DND-41 (cell line): ENCODE results near the gene ZNF500.

Experiments
- EZH2 ChIP-seq: IDR thresholded peaks from 3 replicates; pipeline ENCODE4 v1.6.1; 2012; ENCODE audit warnings: borderline replicate concordance, low read depth, mild to moderate bottlenecking, moderate library complexity, low read length, inconsistent platforms; ENCODE audit not compliant: severe bottlenecking
- TF ChIP-seq, protein P1 (sequence below): IDR thresholded peaks from 2 replicates; pipeline ENCODE4 v1.5.1; 2012; ENCODE audit warnings: borderline replicate concordance, low read length, moderate library complexity, mild to moderate bottlenecking; ENCODE audit not compliant: poor library complexity, severe bottlenecking; ENCODE audit errors: extremely low read depth

DNA sequence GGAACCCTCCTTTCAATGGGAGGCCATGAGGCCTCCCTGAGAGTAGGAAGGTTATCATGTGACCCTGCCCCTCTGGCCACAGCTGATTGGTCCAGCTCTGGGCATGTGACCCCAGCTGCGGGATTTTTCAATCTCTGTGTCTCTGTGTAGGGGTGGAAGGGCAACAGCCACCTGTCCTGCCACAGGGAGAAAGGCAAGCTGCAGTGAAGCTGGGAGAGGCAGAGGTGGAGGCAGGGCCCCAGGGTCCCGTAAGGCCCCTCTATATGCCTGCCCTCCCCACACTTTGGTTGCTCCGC lies 21.7 kb downstream of the ZNF500 start:
- TF ChIP-seq, protein P1, sequence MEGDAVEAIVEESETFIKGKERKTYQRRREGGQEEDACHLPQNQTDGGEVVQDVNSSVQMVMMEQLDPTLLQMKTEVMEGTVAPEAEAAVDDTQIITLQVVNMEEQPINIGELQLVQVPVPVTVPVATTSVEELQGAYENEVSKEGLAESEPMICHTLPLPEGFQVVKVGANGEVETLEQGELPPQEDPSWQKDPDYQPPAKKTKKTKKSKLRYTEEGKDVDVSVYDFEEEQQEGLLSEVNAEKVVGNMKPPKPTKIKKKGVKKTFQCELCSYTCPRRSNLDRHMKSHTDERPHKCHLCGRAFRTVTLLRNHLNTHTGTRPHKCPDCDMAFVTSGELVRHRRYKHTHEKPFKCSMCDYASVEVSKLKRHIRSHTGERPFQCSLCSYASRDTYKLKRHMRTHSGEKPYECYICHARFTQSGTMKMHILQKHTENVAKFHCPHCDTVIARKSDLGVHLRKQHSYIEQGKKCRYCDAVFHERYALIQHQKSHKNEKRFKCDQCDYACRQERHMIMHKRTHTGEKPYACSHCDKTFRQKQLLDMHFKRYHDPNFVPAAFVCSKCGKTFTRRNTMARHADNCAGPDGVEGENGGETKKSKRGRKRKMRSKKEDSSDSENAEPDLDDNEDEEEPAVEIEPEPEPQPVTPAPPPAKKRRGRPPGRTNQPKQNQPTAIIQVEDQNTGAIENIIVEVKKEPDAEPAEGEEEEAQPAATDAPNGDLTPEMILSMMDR = no peak
- no peak for TF ChIP-seq EZH2
